ENCODE data around the gene TJP3. TPM values are rescaled to one million over a fixed set of nuclear protein-coding genes. Genes with fewer than 3 reads are reported as not detected.

TJP3 gene
- total and polyA plus RNA-seq, 2 experiments from 2014 or later = 18.2 to 23.9 TPM

GRCh38 chr19:3790209-3790734 is 82.1 kb downstream of the TJP3 start:
- no peak overlapping the region for H3K27ac ChIP-seq (ENCODE audit: low read depth)
- peaks cover 3% of the 10 kb centered on the region; the same call in 1 of the 3 replicates for H3K9me3 Mint-ChIP-seq
- no peak overlapping the region for H3K4me2 ChIP-seq
- ATAC-seq = no peak
- peaks cover 6% of the 10 kb centered on the region for H3K27me3 Mint-ChIP-seq (ENCODE audit: insufficient read depth, low read depth, poor library complexity)
- no peaks in the 10 kb centered on the region for H3K36me3 Mint-ChIP-seq (ENCODE audit: low read depth)
- no peak overlapping the region for H3K4me3 ChIP-seq
- no peaks in the 10 kb centered on the region for H3K36me3 ChIP-seq (ENCODE audit: insufficient read depth)
- no peaks in the 10 kb centered on the region for H3F3A ChIP-seq (replicated peaks; ENCODE audit: low read depth)
- no peaks in the 10 kb centered on the region for H3K79me2 ChIP-seq (replicated peaks; ENCODE audit: insufficient read depth)
- H3K4me3 Mint-ChIP-seq = no peak overlapping the region
- no peaks in the 10 kb centered on the region for H3K9me2 ChIP-seq (ENCODE audit: insufficient read depth)
- no peak for DNase-seq (ENCODE audit: low spot score)
- H4K20me1 ChIP-seq (replicated peaks; ENCODE audit: insufficient read depth) = no peaks in the 10 kb centered on the region
- H3K27ac Mint-ChIP-seq = no peak overlapping the region
- no peaks in the 10 kb centered on the region for H3K4me1 Mint-ChIP-seq
- no peaks in the 10 kb centered on the region; the same call in 1 of the 2 replicates for H3K4me1 ChIP-seq (ENCODE audit: insufficient read depth)
- H2AFZ ChIP-seq = no peak overlapping the region
- peaks cover 5% of the 10 kb centered on the region for H3K27me3 ChIP-seq (ENCODE audit: insufficient read depth)
- no peak for TF ChIP-seq POLR2AphosphoS5 (IDR thresholded peaks at IDR 0.05; ENCODE audit: low read depth)
- TF ChIP-seq CREB1 (CRISPR knock-in tag; IDR thresholded peaks at IDR 0.05; ENCODE audit: low read depth) = no peak
- TF ChIP-seq EZH2phosphoT487 (IDR thresholded peaks at IDR 0.05; ENCODE audit: unreplicated experiment) = no peak
- no peak for TF ChIP-seq JUNB (IDR thresholded peaks at IDR 0.05; ENCODE audit: unreplicated experiment)
- no peak for TF ChIP-seq ZNF114 (CRISPR knock-in tag; IDR thresholded peaks at IDR 0.05)
- no peak for TF ChIP-seq NANOG (IDR thresholded peaks at IDR 0.05; ENCODE audit: borderline replicate concordance)

DNA sequence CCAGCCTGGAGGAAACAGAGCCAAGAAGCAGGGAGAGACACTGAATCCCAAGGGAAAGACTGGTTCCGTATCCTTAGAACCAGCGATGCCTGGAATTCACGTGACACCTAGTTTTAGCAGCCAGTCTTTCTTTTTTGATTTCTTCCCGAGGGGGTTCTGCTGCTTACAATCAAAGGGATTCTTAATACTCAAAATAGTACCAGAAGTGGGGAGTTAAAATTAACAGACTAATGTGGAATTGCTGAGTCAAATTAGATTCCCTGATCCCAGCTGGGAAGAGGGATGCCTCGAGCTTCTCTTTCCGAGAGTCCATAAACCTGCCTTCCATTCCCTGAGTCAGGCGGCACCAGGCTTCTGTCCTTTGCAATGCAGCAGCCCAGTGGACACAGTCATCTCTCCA is 82.8 kb downstream of the TJP3 start:
- H3K27ac ChIP-seq (ENCODE audit: low read depth) = no peak overlapping the region
- Mint-ChIP-seq H3K9me3 (peaks cover 3% of the 10 kb centered on the region; the same call in 1 of the 3 replicates), H3K27ac (no peak overlapping the region)

More for the DNA sequence above, 82.8 kb downstream of the TJP3 start:
- H3K4me3 ChIP-seq = no peak overlapping the region
- H2AFZ ChIP-seq = no peak overlapping the region
- no peaks in the 10 kb centered on the region for H3F3A ChIP-seq (replicated peaks; ENCODE audit: low read depth)
- DNase-seq (ENCODE audit: low spot score) = no peak
- ATAC-seq = no peak
- no peaks in the 10 kb centered on the region for H4K20me1 ChIP-seq (replicated peaks; ENCODE audit: insufficient read depth)
- H3K4me1 ChIP-seq (ENCODE audit: insufficient read depth) = no peaks in the 10 kb centered on the region
- TF ChIP-seq, protein P1, sequence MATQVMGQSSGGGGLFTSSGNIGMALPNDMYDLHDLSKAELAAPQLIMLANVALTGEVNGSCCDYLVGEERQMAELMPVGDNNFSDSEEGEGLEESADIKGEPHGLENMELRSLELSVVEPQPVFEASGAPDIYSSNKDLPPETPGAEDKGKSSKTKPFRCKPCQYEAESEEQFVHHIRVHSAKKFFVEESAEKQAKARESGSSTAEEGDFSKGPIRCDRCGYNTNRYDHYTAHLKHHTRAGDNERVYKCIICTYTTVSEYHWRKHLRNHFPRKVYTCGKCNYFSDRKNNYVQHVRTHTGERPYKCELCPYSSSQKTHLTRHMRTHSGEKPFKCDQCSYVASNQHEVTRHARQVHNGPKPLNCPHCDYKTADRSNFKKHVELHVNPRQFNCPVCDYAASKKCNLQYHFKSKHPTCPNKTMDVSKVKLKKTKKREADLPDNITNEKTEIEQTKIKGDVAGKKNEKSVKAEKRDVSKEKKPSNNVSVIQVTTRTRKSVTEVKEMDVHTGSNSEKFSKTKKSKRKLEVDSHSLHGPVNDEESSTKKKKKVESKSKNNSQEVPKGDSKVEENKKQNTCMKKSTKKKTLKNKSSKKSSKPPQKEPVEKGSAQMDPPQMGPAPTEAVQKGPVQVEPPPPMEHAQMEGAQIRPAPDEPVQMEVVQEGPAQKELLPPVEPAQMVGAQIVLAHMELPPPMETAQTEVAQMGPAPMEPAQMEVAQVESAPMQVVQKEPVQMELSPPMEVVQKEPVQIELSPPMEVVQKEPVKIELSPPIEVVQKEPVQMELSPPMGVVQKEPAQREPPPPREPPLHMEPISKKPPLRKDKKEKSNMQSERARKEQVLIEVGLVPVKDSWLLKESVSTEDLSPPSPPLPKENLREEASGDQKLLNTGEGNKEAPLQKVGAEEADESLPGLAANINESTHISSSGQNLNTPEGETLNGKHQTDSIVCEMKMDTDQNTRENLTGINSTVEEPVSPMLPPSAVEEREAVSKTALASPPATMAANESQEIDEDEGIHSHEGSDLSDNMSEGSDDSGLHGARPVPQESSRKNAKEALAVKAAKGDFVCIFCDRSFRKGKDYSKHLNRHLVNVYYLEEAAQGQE (IDR thresholded peaks at IDR 0.05; ENCODE audit: unreplicated experiment) = no peak
- Mint-ChIP-seq H3K36me3 (ENCODE audit: low read depth) (no peaks in the 10 kb centered on the region), H3K27me3 (ENCODE audit: insufficient read depth, low read depth, poor library complexity) (peaks cover 1% of the 10 kb centered on the region), H3K4me1 (no peaks in the 10 kb centered on the region), H3K4me3 (no peak overlapping the region)
- no peaks in the 10 kb centered on the region for H3K36me3 ChIP-seq (ENCODE audit: insufficient read depth)
- H3K27me3 ChIP-seq (ENCODE audit: insufficient read depth) = no peaks in the 10 kb centered on the region
- no peak overlapping the region for H3K4me2 ChIP-seq
- no peaks in the 10 kb centered on the region for H3K9me2 ChIP-seq (ENCODE audit: insufficient read depth)
- H3K79me2 ChIP-seq (replicated peaks; ENCODE audit: insufficient read depth) = no peaks in the 10 kb centered on the region

Measured in GM23338 (cell line).